Stimulated activated CD4-positive, alpha-beta T cell treated with anti-CD3 and anti-CD28 coated beads, Interleukin-15, amount 100 ng/mL, for 24 hours (primary cell): Measurements from ENCODE around the gene CBLB.

Source experiments
- DNase-seq: peaks from one replicate; pipeline ENCODE4 v3.0.0-alpha.2; 2020

The CBLB gene

GRCh38 chr3:105868742-105869530 is at the start of gene CBLB:
Gene CBLB, minus strand, starts transcription at chr3:105869012. Its CDS starts 1,435 bp downstream, at chr3:105867577.
- DNase-seq: peak; percentile 88

GRCh38 chr3:105916767-105917166 is 48.0 kb upstream of the CBLB start:
- no peak for DNase-seq

GRCh38 chr3:105915524-105915923 is 46.7 kb upstream of the CBLB start:
- no peak for DNase-seq

- DNase-seq: no peak
Observed at GRCh38 chr3:105913616-105914015, 44.8 kb upstream of the CBLB start.

GRCh38 chr3:105912891-105913290 is 44.1 kb upstream of the CBLB start:
- no peak for DNase-seq

- DNase-seq: no peak
Observed at GRCh38 chr3:105911496-105911895, 42.7 kb upstream of the CBLB start.

GRCh38 chr3:105907777-105908176 is 39.0 kb upstream of the CBLB start:
- DNase-seq: no peak

GRCh38 chr3:105906836-105907235 is 38.0 kb upstream of the CBLB start:
- DNase-seq: no peak

- no peak for DNase-seq
Observed at GRCh38 chr3:105906345-105906744, 37.5 kb upstream of the CBLB start.

- no peak for DNase-seq
Observed at GRCh38 chr3:105905328-105905727, 36.5 kb upstream of the CBLB start.

- DNase-seq: no peak
Observed at GRCh38 chr3:105904678-105905284, 36.0 kb upstream of the CBLB start.

GRCh38 chr3:105904251-105904650 is 35.4 kb upstream of the CBLB start:
- DNase-seq: no peak

- no peak for DNase-seq
Observed at GRCh38 chr3:105899516-105899915, 30.7 kb upstream of the CBLB start.

- peak; percentile 27 for DNase-seq
Observed at GRCh38 chr3:105891101-105891500, 22.3 kb upstream of the CBLB start.

- no peak for DNase-seq
Observed at GRCh38 chr3:105888621-105889579, 20.1 kb upstream of the CBLB start.

- DNase-seq: no peak
Observed at GRCh38 chr3:105885256-105885655, 16.4 kb upstream of the CBLB start.

- DNase-seq: no peak
Observed at GRCh38 chr3:105883798-105884377, 15.1 kb upstream of the CBLB start.

GRCh38 chr3:105880681-105881290 is 12.0 kb upstream of the CBLB start:
- DNase-seq: no peak

GRCh38 chr3:105878061-105878460 is 9.2 kb upstream of the CBLB start:
- DNase-seq: no peak

GRCh38 chr3:105877336-105877910 is 8.6 kb upstream of the CBLB start:
- DNase-seq: no peak

- no peak for DNase-seq
Observed at GRCh38 chr3:105876780-105877327, 8.0 kb upstream of the CBLB start.
